Lung (tissue), 12 donors: ENCODE measurements around the gene ZNF335. TPM values are rescaled to one million over a fixed set of nuclear protein-coding genes. Genes with fewer than 3 reads are reported as not detected.
A peak's percentile ranks its signal among the peaks of the same experiment; 100 is the strongest.
"Not testable (repeated sequence)": the region's sequence is repeated elsewhere in the genome, so short reads cannot be mapped to it uniquely, and the experiment has no call there.

ENCODE experiments used
- ATAC-seq: fragments of 200-7000 bp; cut with Tn5 transposase; one replicate; pipeline ENCODE4 v1.9.1; 2020; ENCODE audit warnings: moderate number of reproducible peaks; ENCODE audit not compliant: insufficient read depth, low FRiP score
- DNase-seq, 3 donors: peaks; one replicate each; pipeline ENCODE4 v3.0.0-alpha.2; 2013 to 2017
- H3K27ac ChIP-seq, 2 donors: one replicate each; pipeline ENCODE4 v1.5.1; 2013; ENCODE audit warnings: mild to moderate bottlenecking in 2 of 2, moderate library complexity in 2 of 2, control low read depth in 1 of 2, inconsistent platforms in 1 of 2, low read depth in 1 of 2, low read length in 1 of 2
- H3K27me3 ChIP-seq, 3 donors: one replicate each; pipeline ENCODE4 v1.5.1; 2013; ENCODE audit warnings: low read length in 2 of 3; ENCODE audit not compliant: control insufficient read depth in 3 of 3, insufficient read depth in 3 of 3
- H3K36me3 ChIP-seq, 4 donors: one replicate each; pipeline ENCODE4 v1.5.1; 2013; ENCODE audit warnings: low read length in 4 of 4, mild to moderate bottlenecking in 1 of 4, moderate library complexity in 1 of 4; ENCODE audit not compliant: control insufficient read depth in 4 of 4, insufficient read depth in 4 of 4
- H3K4me1 ChIP-seq, 5 donors: one replicate each; pipeline ENCODE4 v1.5.1; 2013; ENCODE audit warnings: low read length in 5 of 5, mild to moderate bottlenecking in 2 of 5, moderate library complexity in 1 of 5; ENCODE audit not compliant: control insufficient read depth in 5 of 5, insufficient read depth in 5 of 5
- H3K4me3 ChIP-seq: one replicate; pipeline ENCODE4 v1.5.1; 2013; ENCODE audit warnings: mild to moderate bottlenecking, control low read depth, moderate library complexity
- H3K9ac ChIP-seq, 2 donors: one replicate each; pipeline ENCODE4 v1.5.1; 2013; ENCODE audit warnings: low read length in 2 of 2, control low read depth in 1 of 2; ENCODE audit not compliant: insufficient read depth in 1 of 2
- H3K9me3 ChIP-seq, 4 donors: one replicate each; pipeline ENCODE4 v1.5.1; 2013; ENCODE audit warnings: low read length in 3 of 4, mild to moderate bottlenecking in 1 of 4, moderate library complexity in 1 of 4; ENCODE audit not compliant: control insufficient read depth in 4 of 4, insufficient read depth in 3 of 4
- CTCF ChIP-seq: IDR thresholded peaks from 2 replicates; pipeline ENCODE4 v1.5.1; 2012; ENCODE audit warnings: mild to moderate bottlenecking; ENCODE audit errors: control extremely low read depth, extremely low read depth
- WGBS, 2 donors: extraction: QIAGEN DNeasy Blood & Tissue Kit; methylation state at CpG; one replicate each; pipeline ENCODE4 v1.1.7; 2013; 5-methylcytosine and 5-hydroxymethylcytosine counted together
- polyA plus RNA-seq, 2 donors: library from polyadenylated mRNA; stranded (reverse); fragments of 200-250 nt; gene quantifications; one replicate each; pipeline ENCODE4 v1.2.1, GENCODE V29; 2013
- total RNA-seq, 2 donors: library from RNA; depleted of rRNA in 1 of 2; stranded (reverse); fragments of >200 nt in 1 of 2; gene quantifications; one replicate each; pipeline ENCODE4 v1.2.1, GENCODE V29; 2014 to 2021
- donor health status: control.
- donor health status: control.
- donor health status: Bipolar disorder and iron deficiency.
- donor health status: healthy.
- donor health status: DM: yes; HTN: yes; CAD: no.

Gene ZNF335
- total and polyA plus RNA-seq, 4 donors, result 12.8 to 23.6 (median 16.0) TPM

GRCh38 chr20:45905505-45906079 lies 66.4 kb downstream of the ZNF335 start:
- no peaks in the 10 kb centered on the region for H3K27me3 ChIP-seq
- WGBS, 2 donors, result 89 to 94% methylated on average over 8 of the region's 8 CpGs

GRCh38 chr20:45904583-45905504 lies 67.2 kb downstream of the ZNF335 start:
- Histone ChIP-seq H3K4me1 (peaks cover 0 to 2% (median 0%) of the 10 kb centered on the region in 5 donors), H3K27me3 (no peaks in the 10 kb centered on the region), H3K27ac (peak overlapping the region in 1 of 2 donors; percentile 3), H3K36me3 (peaks cover 0 to 18% (median 8%) of the 10 kb centered on the region in 4 donors), H3K4me3 (no peak overlapping the region), H3K9me3 (no peaks in the 10 kb centered on the region), H3K9ac (no peak overlapping the region)
- no peak for TF ChIP-seq CTCF
- DNase-seq (no peak), ATAC-seq (no peak)
- WGBS, 2 donors, result 68 to 78% methylated on average over 16 of the region's 16 CpGs

More at GRCh38 chr20:45905505-45906079, 66.4 kb downstream of the ZNF335 start:
- H3K9ac ChIP-seq, result no peak overlapping the region
- no peak for TF ChIP-seq CTCF
- H3K4me1 ChIP-seq, result peaks cover 0 to 2% (median 0%) of the 10 kb centered on the region in 5 donors
- ATAC-seq (no peak), DNase-seq (no peak)
- no peak overlapping the region for H3K4me3 ChIP-seq
- peaks cover 0 to 15% (median 8%) of the 10 kb centered on the region in 4 donors for H3K36me3 ChIP-seq
- no peak overlapping the region for H3K27ac ChIP-seq
- H3K9me3 ChIP-seq, result no peaks in the 10 kb centered on the region

- Histone ChIP-seq H3K36me3 (peaks cover 7 to 26% (median 16%) of the 10 kb centered on the region in 4 donors), H3K4me1 (peaks cover 0 to 1% (median 0%) of the 10 kb centered on the region in 5 donors), H3K27ac (no peak overlapping the region), H3K9ac (no peak overlapping the region), H3K27me3 (no peaks in the 10 kb centered on the region), H3K9me3 (no peaks in the 10 kb centered on the region), H3K4me3 (no peak overlapping the region)
- no peak for DNase-seq
- TF ChIP-seq CTCF, result no peak
- ATAC-seq, result no peak
- WGBS, 2 donors, result 92 to 93% methylated on average over 14 of the region's 14 CpGs
Measured at GRCh38 chr20:45902199-45902701, 69.8 kb downstream of the ZNF335 start.

- H3K4me1 ChIP-seq, H3K9ac ChIP-seq, DNase-seq, H3K9me3 ChIP-seq, H3K27me3 ChIP-seq, H3K27ac ChIP-seq, ATAC-seq, H3K4me3 ChIP-seq: not testable (repeated sequence)
- WGBS, 2 donors, result 87 to 98% methylated on average over 6 of the region's 6 CpGs
- peaks cover 9 to 28% (median 18%) of the 10 kb centered on the region in 4 donors for H3K36me3 ChIP-seq
Measured at GRCh38 chr20:45901332-45901731, 70.7 kb downstream of the ZNF335 start.
